Lower lobe of right lung (tissue), 2 donors: ENCODE data around the gene KCNA10. TPM values are rescaled to one million over a fixed set of nuclear protein-coding genes. Genes with fewer than 3 reads are reported as not detected.

Source experiments
- ATAC-seq, 2 donors: fragments of 200-7000 bp; cut with Tn5 transposase; one replicate each; pipeline ENCODE4 v1.9.1; 2020 to 2022; ENCODE audit warnings: mild to moderate bottlenecking in 2 of 2, moderate library complexity in 2 of 2
- DNase-seq: peaks from one replicate; pipeline ENCODE4 v3.0.0-alpha.2; 2020
- H3K27ac ChIP-seq: fragments of 200-600 bp; one replicate; pipeline ENCODE4 v1.8.0; 2022
- H3K27me3 ChIP-seq: fragments of 200-600 bp; one replicate; pipeline ENCODE4 v1.8.0; 2022; ENCODE audit warnings: low read depth
- H3K36me3 ChIP-seq: fragments of 200-600 bp; one replicate; pipeline ENCODE4 v1.8.0; 2022; ENCODE audit warnings: mild to moderate bottlenecking
- H3K4me1 ChIP-seq: fragments of 200-600 bp; one replicate; pipeline ENCODE4 v1.8.0; 2022
- H3K4me3 ChIP-seq: fragments of 200-600 bp; one replicate; pipeline ENCODE4 v1.8.0; 2022; ENCODE audit warnings: mild to moderate bottlenecking
- H3K9me3 ChIP-seq: fragments of 200-600 bp; one replicate; pipeline ENCODE4 v1.8.0; 2022
- CTCF ChIP-seq: fragments of 200-600 bp; IDR thresholded peaks from one replicate; pipeline ENCODE4 v1.8.0; 2022; ENCODE audit warnings: antibody characterized with exemption, mild to moderate bottlenecking
- intact Hi-C: fragments of 100-400 bp; cut with DNase I; formaldehyde crosslinking; loops from one replicate; pipeline ENCODE4 v1.11.0; 2022
- total RNA-seq: library from RNA; stranded (reverse); fragmentation: NEBNext Ultra II Directional; extraction: Animal tissue kit (Norgen Biotek cat#: 25700); gene quantifications from one replicate; pipeline ENCODE4 v1.2.1, GENCODE V29; 2021
- donor health status: DM: no; HTN: yes; CAD: no; lungs with severe emphysema.

Gene KCNA10
- total RNA-seq, 1 donor from 2014 or later = not detected

GRCh38 chr1:110501488-110502132, 17.4 kb downstream of the KCNA10 start:
- no peaks in the 10 kb centered on the region for H3K36me3 ChIP-seq
- ATAC-seq (no peak), DNase-seq (peak; percentile 4)
- TF ChIP-seq CTCF = no peak
- no peaks in the 10 kb centered on the region for H3K4me1 ChIP-seq
- no peak overlapping the region for H3K4me3 ChIP-seq
- no peaks in the 10 kb centered on the region for H3K9me3 ChIP-seq
- intact Hi-C loops = no loop called here
- H3K27ac ChIP-seq = no peak overlapping the region
- H3K27me3 ChIP-seq = no peaks in the 10 kb centered on the region

GRCh38 chr1:110498270-110498669, 20.7 kb downstream of the KCNA10 start:
- intact Hi-C loops = no loop called here

GRCh38 chr1:110495926-110496600, 22.9 kb downstream of the KCNA10 start:
- Histone ChIP-seq H3K27me3 (no peaks in the 10 kb centered on the region), H3K9me3 (no peaks in the 10 kb centered on the region), H3K36me3 (no peaks in the 10 kb centered on the region), H3K4me1 (no peaks in the 10 kb centered on the region), H3K4me3 (no peak overlapping the region), H3K27ac (no peak overlapping the region)
- ATAC-seq = peak; percentile 86 to 93
- peak; percentile 88 for TF ChIP-seq CTCF
- intact Hi-C loops = no loop called here
- peak; percentile 76 for DNase-seq

More at GRCh38 chr1:110498270-110498669, 20.7 kb downstream of the KCNA10 start:
- ATAC-seq (no peak), DNase-seq (no peak)
- H3K27ac ChIP-seq = no peak overlapping the region
- no peaks in the 10 kb centered on the region for H3K36me3 ChIP-seq
- no peaks in the 10 kb centered on the region for H3K27me3 ChIP-seq
- no peaks in the 10 kb centered on the region for H3K9me3 ChIP-seq
- H3K4me1 ChIP-seq = no peaks in the 10 kb centered on the region
- no peak for TF ChIP-seq CTCF
- H3K4me3 ChIP-seq = no peak overlapping the region

GRCh38 chr1:110494522-110495406, 24.2 kb downstream of the KCNA10 start:
- no peak for ATAC-seq
- H3K27ac ChIP-seq = no peak overlapping the region
- no peak for TF ChIP-seq CTCF
- H3K4me1 ChIP-seq = no peaks in the 10 kb centered on the region
- H3K4me3 ChIP-seq = no peak overlapping the region
- DNase-seq = no peak
- no peaks in the 10 kb centered on the region for H3K9me3 ChIP-seq
- intact Hi-C loops = no loop called here
- no peaks in the 10 kb centered on the region for H3K36me3 ChIP-seq
- no peaks in the 10 kb centered on the region for H3K27me3 ChIP-seq

- intact Hi-C loops = no loop called here
- no peak for DNase-seq
- no peaks in the 10 kb centered on the region for H3K27me3 ChIP-seq
- no peaks in the 10 kb centered on the region for H3K36me3 ChIP-seq
- H3K4me3 ChIP-seq = no peak overlapping the region
- no peak for TF ChIP-seq CTCF
- H3K4me1 ChIP-seq = no peaks in the 10 kb centered on the region
- no peak overlapping the region for H3K27ac ChIP-seq
- no peaks in the 10 kb centered on the region for H3K9me3 ChIP-seq
- no peak for ATAC-seq
Measured at GRCh38 chr1:110494036-110494435, 24.9 kb downstream of the KCNA10 start.
